ENCODE results near the gene EP400.
"Not testable (repeated sequence)": the region's sequence is repeated elsewhere in the genome, so short reads cannot be mapped to it uniquely, and the experiment has no call there.

The EP400 gene

DNA sequence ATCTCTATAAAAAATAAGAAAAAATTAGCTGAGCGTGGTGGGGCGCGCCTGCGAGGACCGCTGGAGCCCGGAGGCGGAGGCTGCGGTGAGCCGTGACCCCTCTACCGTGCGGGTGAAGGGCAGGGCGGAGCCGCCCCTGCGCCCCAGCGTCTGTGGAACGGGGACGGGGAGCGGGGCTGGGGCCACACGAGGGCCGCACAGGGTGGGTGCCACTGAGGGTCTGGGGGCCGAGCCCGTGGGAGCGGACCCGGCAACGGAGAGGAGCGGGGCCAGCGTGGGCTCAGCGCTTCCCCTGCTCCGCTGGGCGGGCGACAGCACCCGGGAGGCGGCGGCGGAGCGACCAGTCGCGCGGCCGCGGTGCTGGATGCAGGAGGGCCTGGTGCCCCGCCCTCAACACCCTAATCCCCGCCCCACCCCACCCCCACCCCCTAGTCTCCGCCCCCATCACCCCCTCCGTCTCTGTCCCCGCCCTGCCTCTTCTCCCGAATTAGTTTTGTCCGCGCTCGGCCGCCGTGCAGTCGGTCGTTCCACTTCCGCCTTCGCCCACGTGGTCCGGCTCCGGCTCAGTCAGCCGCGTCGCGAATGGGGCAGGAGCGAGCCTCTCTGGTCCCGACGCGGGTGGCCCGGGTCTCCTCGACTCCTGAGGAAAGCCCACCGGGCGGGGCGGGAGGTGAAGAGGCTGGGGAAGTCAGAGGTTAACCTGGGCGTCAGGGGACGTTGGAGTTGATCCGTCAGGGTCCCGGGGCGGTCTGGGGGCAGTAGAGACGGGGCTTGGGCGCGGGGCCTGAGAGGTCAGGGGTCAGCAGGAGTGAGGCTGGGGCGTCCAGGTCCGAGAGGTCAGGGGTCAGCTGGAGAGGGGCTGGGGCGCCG lies 20.8 kb upstream of the EP400 start, which contains the start of gene PUS1:
Gene PUS1, plus strand, starts transcription at position 566 of the 870 bp plus-strand sequence. CDS start 447 bp downstream, outside the sequence.
- peak; percentile 96 for DNase-seq

- DNase-seq, result peak; percentile 50
These were observed 19.9 kb upstream of the EP400 start for GRCh38 chr12:131929581-131930456.

DNA sequence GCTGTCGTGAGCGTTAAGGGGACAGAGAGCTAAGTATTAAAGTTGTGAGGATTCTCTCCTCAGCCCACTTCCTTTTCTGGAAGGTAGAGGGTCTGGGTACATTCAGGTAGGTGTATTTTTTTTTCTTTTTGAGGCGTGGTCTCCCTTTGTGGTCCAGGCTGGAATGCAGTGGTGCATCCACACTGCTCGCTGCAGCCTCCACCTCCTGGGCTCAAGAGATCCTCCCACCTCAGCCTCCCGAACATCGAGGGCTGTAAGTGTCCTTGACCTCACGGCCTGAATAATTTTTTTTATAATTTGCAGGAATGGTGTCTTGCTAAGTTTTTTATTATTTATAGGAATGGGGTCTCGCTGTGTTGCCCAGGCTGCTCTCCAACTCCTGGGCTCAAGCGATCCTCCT lies 19.2 kb upstream of the EP400 start:
- no peak for DNase-seq

DNA sequence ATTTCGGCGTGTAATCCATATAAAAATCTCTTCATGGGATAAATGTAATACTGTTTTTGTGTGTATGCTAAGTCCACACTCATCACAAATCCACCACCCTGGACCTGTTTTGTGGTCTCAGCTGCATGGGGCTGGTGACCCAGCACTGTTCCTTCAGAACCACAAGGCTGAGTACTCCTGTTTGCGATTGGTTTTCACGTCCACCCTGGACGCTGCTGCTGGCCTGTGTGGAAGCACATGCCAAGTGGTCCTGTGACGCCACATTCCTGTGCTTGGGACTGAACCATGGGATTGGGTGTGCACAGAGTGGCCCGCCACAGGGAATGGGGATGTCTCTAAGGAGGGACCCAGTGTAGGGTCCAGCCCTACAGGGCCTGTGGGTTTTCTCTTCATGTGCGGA lies 16.4 kb upstream of the EP400 start:
- DNase-seq, result no peak

DNA sequence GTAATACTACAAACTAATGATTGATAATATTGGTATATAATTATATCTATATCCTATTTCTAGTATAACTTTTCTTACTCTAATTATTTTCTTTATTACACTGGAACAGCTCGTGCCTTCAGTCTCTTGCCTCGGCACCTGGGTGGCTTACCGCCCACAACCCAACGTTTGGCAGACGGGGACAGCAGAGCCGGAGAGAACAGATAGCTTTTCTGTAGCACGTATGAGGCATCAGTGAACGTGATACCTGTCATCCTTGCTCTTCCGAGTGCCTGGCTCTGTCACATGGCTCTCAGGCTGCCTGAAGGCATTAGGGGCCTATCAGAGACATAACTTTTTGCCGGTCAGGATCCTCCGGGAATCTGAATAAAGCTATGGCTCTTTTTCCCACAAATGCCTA lies 15.2 kb upstream of the EP400 start:
- DNase-seq, result no peak

GRCh38 chr12:131938082-131938481 lies 11.7 kb upstream of the EP400 start:
- no peak for DNase-seq

DNA sequence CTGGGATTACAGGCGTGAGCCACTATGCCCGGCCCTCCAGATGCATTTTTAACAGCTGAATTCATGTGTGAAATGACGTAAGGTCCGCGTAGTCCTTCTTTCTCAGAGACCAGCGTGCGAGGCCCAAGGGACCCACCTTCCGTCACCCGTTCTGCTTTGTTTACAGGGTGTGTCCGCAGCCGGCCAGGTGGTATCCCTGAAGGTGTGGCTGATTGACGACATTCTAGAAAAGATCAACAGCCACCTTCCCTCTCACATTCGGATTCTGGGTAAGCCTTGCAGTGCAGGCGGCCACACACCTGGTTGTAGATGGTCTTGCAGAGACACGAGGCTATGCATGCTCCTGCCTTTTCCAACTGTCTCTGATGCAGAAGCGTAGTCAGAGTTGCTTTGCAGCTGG lies 10.7 kb upstream of the EP400 start:
- DNase-seq, result no peak

- DNase-seq, result no peak
These were observed 9.6 kb upstream of the EP400 start for GRCh38 chr12:131940141-131940547.

GRCh38 chr12:131941116-131941986 lies 8.4 kb upstream of the EP400 start:
- no peak for DNase-seq

- DNase-seq, result no peak
These were observed 7.8 kb upstream of the EP400 start for GRCh38 chr12:131941987-131942341.

DNA sequence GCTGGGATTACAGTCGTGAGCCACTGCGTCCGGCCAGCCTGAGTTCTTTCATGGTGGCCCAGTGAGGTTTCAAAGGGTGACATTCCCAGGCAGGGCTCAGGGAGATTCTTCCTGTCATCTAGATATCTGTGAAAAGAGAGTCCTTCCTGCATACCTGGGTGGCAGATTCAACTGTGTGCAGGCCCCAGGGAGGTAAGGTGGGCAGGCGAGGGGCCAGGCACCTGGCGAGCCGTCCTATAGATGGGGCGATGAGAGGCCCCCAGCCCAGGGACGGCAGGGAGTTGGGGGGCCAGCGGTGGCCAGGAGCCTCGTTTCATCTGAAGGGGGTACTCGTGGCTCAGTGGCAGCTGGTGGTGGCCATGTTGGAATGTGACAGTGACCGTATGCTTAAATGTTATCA lies 7.1 kb upstream of the EP400 start:
- DNase-seq, result no peak

DNA sequence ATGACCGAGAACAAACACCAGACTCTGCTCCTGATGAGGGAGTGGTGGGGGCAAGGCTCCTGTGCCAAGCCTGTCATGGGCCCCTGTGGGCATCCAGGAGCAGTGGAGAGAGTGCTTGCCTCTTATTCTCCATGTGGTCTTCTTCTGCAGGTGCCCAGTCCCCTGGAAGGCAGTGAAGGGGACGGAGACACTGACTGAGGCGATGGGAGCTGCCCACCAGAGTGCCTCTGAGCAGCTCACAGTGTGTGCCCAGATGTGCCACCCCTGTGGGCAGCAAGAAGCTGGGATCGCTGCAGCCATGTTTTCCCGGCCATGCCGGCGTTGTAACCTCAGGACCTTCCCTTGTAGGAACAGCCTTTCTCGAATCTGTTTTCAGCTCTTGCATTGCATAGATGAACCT lies 6.4 kb upstream of the EP400 start:
- no peak for DNase-seq

GRCh38 chr12:131943876-131944275 lies 5.9 kb upstream of the EP400 start:
- no peak for DNase-seq

DNA sequence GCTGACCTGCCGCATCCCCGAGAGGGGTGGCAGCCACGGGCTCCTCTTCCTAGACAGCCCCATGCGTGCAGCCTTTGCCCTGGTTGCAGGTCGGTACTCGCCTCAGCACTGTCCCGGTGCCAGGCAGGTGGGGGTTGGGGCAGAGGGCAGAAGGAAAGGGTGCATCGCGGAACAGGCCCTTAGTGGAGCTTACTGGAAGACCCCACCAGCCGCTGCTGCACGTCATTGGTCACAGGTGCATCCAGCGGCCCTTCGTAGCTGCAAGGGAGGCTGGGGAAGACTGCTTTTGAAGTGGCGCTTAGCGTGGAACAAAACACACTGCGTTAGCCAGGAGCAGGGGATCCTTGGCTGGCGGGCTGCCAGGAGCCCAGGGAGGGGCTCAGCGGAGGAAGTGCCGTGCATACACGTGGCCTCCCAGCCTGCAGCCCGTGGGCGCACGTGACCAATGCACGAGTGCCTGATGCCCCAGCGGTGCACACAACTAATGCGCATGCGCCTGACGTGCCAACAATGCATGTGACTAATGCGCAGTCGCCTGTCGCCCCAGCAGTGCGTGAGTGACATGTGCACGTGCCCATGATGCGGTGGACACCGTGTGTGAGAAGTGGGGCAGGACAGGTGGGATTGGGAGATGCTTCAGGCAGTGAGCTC lies 5.0 kb upstream of the EP400 start:
- no peak for DNase-seq

GRCh38 chr12:131946757-131947156 lies 3.0 kb upstream of the EP400 start:
- no peak for DNase-seq

- no peak for DNase-seq
These were observed 2.2 kb upstream of the EP400 start for GRCh38 chr12:131947482-131948027.

DNA sequence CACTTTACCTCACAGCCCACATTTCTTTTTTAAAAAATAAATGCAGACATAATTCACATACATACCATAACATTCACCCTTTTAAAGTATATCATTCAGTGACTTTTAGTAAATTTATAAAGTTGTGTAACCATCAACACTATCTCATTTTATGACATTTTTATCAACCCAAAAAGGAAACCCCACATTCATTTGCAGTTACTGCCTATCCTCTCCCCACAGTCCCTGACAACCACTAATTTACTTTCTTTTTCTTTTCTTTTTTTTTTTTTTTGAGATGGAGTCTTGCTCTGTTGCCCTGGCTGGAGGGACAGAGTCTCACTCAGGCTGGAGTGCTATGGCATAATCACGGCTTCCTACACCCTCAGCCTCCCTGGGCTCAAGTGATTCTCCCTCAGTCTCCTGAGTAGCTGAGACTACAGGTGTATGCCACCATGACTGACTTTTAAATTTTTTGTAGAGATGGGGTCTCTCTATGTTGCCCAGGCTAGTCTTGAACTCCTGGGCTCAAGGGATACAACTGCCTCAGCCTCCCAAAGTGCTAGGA lies 1.5 kb upstream of the EP400 start:
- DNase-seq, result no peak

- not testable (repeated sequence) for DNase-seq
These were observed 870 bp upstream of the EP400 start for GRCh38 chr12:131948713-131949430.

DNA sequence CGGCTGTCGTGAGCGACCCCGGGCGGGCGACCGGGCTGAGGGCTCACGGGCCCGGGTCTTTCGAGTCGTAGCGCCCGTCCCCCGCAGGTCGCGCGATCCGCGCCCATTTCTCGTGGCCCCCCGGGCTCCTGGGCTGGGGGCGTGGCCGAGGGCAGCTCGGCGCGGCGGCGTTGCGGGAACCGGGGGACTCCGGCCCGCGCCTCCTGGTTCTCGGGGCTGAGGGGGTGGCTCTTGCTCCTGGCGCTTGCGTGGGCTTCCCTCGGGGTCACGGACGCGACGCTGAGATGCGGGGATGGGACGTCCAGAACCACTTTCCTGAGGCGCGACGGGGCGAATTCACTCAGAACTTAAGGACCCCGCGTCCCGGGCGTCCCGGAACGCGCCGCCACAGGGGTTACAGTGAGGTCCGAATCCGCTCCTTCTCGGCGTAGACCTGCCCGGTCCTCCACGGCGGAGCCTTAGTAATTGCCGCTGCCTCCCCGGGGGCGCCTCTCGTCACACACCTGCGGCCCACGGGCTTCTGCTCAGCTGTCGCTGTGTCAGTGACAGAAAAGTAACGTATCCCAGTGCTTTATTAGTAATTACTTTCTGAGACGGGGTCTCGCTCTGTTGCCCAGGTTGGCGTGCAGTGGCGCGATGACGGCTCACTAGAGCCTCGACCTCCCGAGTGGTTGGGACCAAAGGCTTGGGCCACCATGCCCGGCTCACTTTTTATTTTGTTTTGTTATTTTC lies 606 bp downstream of the EP400 start:
- peak; percentile 28 for DNase-seq

DNA sequence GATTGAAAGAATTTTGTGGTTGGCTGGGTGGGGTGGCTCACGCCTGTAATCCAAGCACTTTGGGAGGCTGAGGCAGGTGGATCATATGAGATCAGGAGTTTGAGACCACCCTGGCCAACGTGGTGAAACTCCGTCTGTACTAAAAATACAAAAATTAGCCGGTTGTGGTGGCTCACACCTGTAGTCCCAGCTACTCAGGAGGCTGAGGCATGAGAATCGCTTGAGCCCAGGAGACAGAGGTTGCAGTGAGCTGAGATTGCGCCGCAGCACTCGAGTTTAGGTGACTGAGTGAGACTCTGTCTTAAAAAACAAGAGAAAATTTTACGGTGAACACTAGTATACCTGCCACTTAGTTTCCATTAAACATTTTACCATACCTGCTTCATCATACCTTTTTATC lies 4.1 kb downstream of the EP400 start:
- not testable (repeated sequence) for DNase-seq
